Heart left ventricle (tissue), 16 donors: ENCODE results near the gene NKAIN4. TPM values are rescaled to one million over a fixed set of nuclear protein-coding genes. Genes with fewer than 3 reads are reported as not detected.

Source experiments
- ATAC-seq, 4 donors: fragments of 200-7000 bp; cut with Tn5 transposase; one replicate each; pipeline ENCODE4 v1.9.1; 2020 to 2022; ENCODE audit warnings: moderate library complexity in 4 of 4, mild to moderate bottlenecking in 3 of 4, moderate number of reproducible peaks in 1 of 4
- DNase-seq, 5 donors: peaks; one replicate each; pipeline ENCODE4 v3.0.0-alpha.2; 2020
- H3K27ac ChIP-seq, 12 donors: fragments of 200-600 bp; sonication (generic) in 4 of 12; one replicate each; pipeline versions ENCODE4 v1.5.0 to v1.8.0; 2016 to 2022; ENCODE audit warnings: mild to moderate bottlenecking in 2 of 12
- H3K27me3 ChIP-seq, 9 donors: fragments of 200-600 bp; sonication (generic) in 2 of 9; one replicate each; pipeline versions ENCODE4 v1.5.1 to v1.8.0; 2016 to 2022; ENCODE audit warnings: mild to moderate bottlenecking in 3 of 9
- H3K36me3 ChIP-seq, 9 donors: fragments of 200-600 bp; sonication (generic) in 2 of 9; one replicate each; pipeline versions ENCODE4 v1.5.0 to v1.8.0; 2018 to 2022; ENCODE audit warnings: mild to moderate bottlenecking in 2 of 9
- H3K4me1 ChIP-seq, 12 donors: fragments of 200-600 bp; sonication (generic) in 4 of 12; one replicate each; pipeline versions ENCODE4 v1.5.0 to v1.8.0; 2016 to 2022; ENCODE audit warnings: mild to moderate bottlenecking in 3 of 12
- H3K4me3 ChIP-seq, 12 donors: fragments of 200-600 bp; sonication (generic) in 4 of 12; one replicate each; pipeline versions ENCODE4 v1.5.0 to v1.8.0; 2017 to 2022; ENCODE audit warnings: mild to moderate bottlenecking in 9 of 12, moderate library complexity in 4 of 12
- H3K9me3 ChIP-seq, 12 donors: fragments of 200-600 bp; sonication (generic) in 4 of 12; one replicate each; pipeline versions ENCODE4 v1.5.0 to v1.8.0; 2016 to 2022; ENCODE audit warnings: mild to moderate bottlenecking in 1 of 12
- POLR2A ChIP-seq, 2 donors: fragments of 450-650 bp; IDR thresholded peaks; one replicate each; pipeline ENCODE4 v1.6.1; 2017; ENCODE audit warnings: antibody characterized with exemption in 2 of 2, mild to moderate bottlenecking in 2 of 2, moderate library complexity in 2 of 2
- WGBS, 4 donors: extraction: QIAGEN DNeasy Blood & Tissue Kit in 2 of 4; methylation state at CpG; one replicate each; pipeline versions ENCODE4 v1.1.5 to v1.1.7; 2013 to 2018; 5-methylcytosine and 5-hydroxymethylcytosine counted together
- intact Hi-C, 10 donors: fragments of 100-400 bp; cut with DNase I; formaldehyde crosslinking; loops; one replicate each; pipeline versions ENCODE4 v1.11.1 to v1.14.2; 2022
- polyA plus RNA-seq, 2 donors: library from polyadenylated mRNA; stranded (reverse); fragments of 200-250 nt; gene quantifications; one replicate each; pipeline ENCODE4 v1.2.3, GENCODE V29; 2013
- total RNA-seq, 9 donors: library from RNA; depleted of rRNA in 2 of 9; stranded (reverse); fragments of >200 nt in 2 of 9; fragmentation: NEBNext Ultra II Directional in 3 of 9; extraction: Animal tissue kit (Norgen Biotek cat#: 25700) in 3 of 9; gene quantifications; one replicate each; pipeline versions ENCODE4 v1.1.0 to v1.2.4, GENCODE V29; 2016 to 2023
- TF ChIP-seq, protein P1 (sequence below), 12 donors: fragments of 200-600 bp; sonication (generic) in 4 of 12; IDR thresholded peaks; one replicate each; pipeline versions ENCODE4 v1.5.0 to v1.8.0; 2018 to 2022; ENCODE audit warnings: antibody characterized with exemption in 12 of 12, mild to moderate bottlenecking in 5 of 12
- donor health status: ischemic (EF 13 %, LVEDD 7.1; RV severe dilation, severe dysfunction).
- donor health status: healthy with polysubstance abuse.
- donor health status: DM: no; HTN: yes; CAD: no.
- donor health status: DM: no; HTN: no; CAD: no.
- donor health status: ischemic (EF 25% LVEDD 6.9; RV normal size, moderate dysfunction).
- donor health status: ischemic (EF 25% LVEDD 5.7; RV mildly dilated, moderate dysfunction).
- donor health status: healthy.
- donor health status: DM: yes; HTN: yes; CAD: no.
- donor health status: ischemic (EF 35%, LVEDD 5.7; RV mildly dilated, moderate dysfunction).
- donor health status: nonischemic (EF 11% LVEDD 7.7; RV severe dilation, severe dysfunction).
- donor health status: DM: yes; HTN: yes; CAD: no.
- donor health status: PGD.
- donor health status: ischemic (EF 29% LVEDD 5.4; RV normal size, mild dysfunction).
- donor health status: nonischemic (EF 23%, LVEDD 6.1; RV moderate dilation, normal function).

The NKAIN4 gene
- total and polyA plus RNA-seq, 11 donors: not detected

DNA sequence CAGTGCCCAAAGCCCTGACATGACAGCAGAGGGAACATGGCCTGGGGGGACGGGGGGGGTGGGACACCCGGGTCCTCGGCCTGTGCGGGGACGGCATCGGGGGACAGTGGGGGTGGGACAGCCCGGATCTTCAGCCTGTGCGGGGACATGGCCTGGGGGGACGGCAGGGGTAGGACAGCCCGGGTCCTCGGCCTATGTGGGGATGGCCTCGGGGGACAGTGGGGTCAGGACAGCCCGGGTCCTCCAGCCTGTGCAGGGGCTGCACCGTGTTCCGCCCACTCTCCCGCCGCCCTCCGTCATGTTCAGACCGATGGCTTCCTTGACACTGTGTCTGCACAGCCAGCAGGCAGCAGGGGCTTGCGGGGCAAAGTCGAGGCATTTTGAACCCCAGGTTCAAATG is 11.5 kb downstream of the NKAIN4 start:
- intact Hi-C loops: no loop called here
- no peaks in the 10 kb centered on the region for H3K4me1 ChIP-seq
- no peak for TF ChIP-seq POLR2A (IDR thresholded peaks at IDR 0.05)
- TF ChIP-seq, protein P1, sequence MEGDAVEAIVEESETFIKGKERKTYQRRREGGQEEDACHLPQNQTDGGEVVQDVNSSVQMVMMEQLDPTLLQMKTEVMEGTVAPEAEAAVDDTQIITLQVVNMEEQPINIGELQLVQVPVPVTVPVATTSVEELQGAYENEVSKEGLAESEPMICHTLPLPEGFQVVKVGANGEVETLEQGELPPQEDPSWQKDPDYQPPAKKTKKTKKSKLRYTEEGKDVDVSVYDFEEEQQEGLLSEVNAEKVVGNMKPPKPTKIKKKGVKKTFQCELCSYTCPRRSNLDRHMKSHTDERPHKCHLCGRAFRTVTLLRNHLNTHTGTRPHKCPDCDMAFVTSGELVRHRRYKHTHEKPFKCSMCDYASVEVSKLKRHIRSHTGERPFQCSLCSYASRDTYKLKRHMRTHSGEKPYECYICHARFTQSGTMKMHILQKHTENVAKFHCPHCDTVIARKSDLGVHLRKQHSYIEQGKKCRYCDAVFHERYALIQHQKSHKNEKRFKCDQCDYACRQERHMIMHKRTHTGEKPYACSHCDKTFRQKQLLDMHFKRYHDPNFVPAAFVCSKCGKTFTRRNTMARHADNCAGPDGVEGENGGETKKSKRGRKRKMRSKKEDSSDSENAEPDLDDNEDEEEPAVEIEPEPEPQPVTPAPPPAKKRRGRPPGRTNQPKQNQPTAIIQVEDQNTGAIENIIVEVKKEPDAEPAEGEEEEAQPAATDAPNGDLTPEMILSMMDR (IDR thresholded peaks at IDR 0.05): no peak
- no peak overlapping the region for H3K4me3 ChIP-seq
- H3K27me3 ChIP-seq: peaks cover under 1 to 37% (median 14%) of the 10 kb centered on the region in 9 donors
- no peak overlapping the region for H3K27ac ChIP-seq
- H3K36me3 ChIP-seq: no peaks in the 10 kb centered on the region
- DNase-seq (no peak), ATAC-seq (no peak)
- 87 to 90% (median 88%) methylated on average over 14 to 21 of the region's 21 CpGs for WGBS, 4 donors
- no peaks in the 10 kb centered on the region for H3K9me3 ChIP-seq

DNA sequence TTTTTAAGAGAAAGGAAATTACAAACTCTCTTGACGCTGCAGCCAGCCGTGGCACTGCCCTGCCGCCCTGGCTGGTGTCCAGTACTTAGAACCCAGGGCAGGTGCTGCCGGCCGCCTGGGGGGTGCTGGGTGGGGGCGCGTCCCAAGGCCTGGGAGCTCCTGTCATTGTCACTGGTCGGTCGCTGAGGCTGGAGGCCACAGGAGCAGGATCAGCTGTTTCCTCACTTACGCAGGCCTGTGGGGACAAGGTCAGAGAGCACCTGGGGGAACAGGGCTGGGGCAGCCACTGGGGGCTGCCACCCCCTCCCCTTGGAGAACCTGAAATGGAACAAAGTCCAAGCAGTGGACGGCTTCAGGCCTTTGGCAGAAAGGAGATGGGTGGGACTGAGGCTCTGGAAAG is 13.0 kb downstream of the NKAIN4 start:
- intact Hi-C loops: no loop called here
- WGBS, 4 donors: 40 to 59% (median 47%) methylated on average over 10 to 11 of the region's 11 CpGs
- ATAC-seq (no peak), DNase-seq (no peak)
- H3K4me1 ChIP-seq: no peaks in the 10 kb centered on the region
- H3K27ac ChIP-seq: no peak overlapping the region
- H3K36me3 ChIP-seq: no peaks in the 10 kb centered on the region
- H3K27me3 ChIP-seq: peaks cover 0 to 22% (median 4%) of the 10 kb centered on the region in 9 donors
- no peak overlapping the region for H3K4me3 ChIP-seq
- H3K9me3 ChIP-seq: no peaks in the 10 kb centered on the region
- TF ChIP-seq POLR2A (IDR thresholded peaks at IDR 0.05): no peak
- TF ChIP-seq, protein P1 (IDR thresholded peaks at IDR 0.05): no peak

GRCh38 chr20:63240004-63240403 is 14.3 kb downstream of the NKAIN4 start:
- Histone ChIP-seq H3K9me3 (no peaks in the 10 kb centered on the region), H3K36me3 (no peaks in the 10 kb centered on the region), H3K4me1 (peaks cover 0 to 3% (median 0%) of the 10 kb centered on the region in 12 donors), H3K27ac (no peak overlapping the region), H3K4me3 (no peak overlapping the region), H3K27me3 (peaks cover 0 to 20% (median 0%) of the 10 kb centered on the region in 9 donors)
- DNase-seq (no peak), ATAC-seq (no peak)
- TF ChIP-seq POLR2A (IDR thresholded peaks at IDR 0.05): no peak
- TF ChIP-seq, protein P1 (IDR thresholded peaks at IDR 0.05): no peak
- intact Hi-C loops: no loop called here
- 84 to 93% (median 87%) methylated on average over 7 to 11 of the region's 11 CpGs for WGBS, 4 donors

- TF ChIP-seq POLR2A (IDR thresholded peaks at IDR 0.05): no peak
- TF ChIP-seq, protein P1 (IDR thresholded peaks at IDR 0.05): no peak
- Histone ChIP-seq H3K4me3 (no peak overlapping the region), H3K27ac (no peak overlapping the region), H3K36me3 (no peaks in the 10 kb centered on the region), H3K9me3 (no peaks in the 10 kb centered on the region), H3K4me1 (peaks cover 0 to 3% (median 0%) of the 10 kb centered on the region in 12 donors), H3K27me3 (peaks cover 0 to 23% (median 1%) of the 10 kb centered on the region in 9 donors)
- no peak for DNase-seq
- ATAC-seq: no peak
- intact Hi-C loops: loop anchor here in 1 of 10 donors (10.0 kb wide), 1 partner anchor 185 kb away; no protein-coding TSS in a partner anchor
- WGBS, 4 donors: 87 to 90% (median 88%) methylated on average over 12 to 30 of the region's 30 CpGs
These were observed 14.8 kb downstream of the NKAIN4 start for GRCh38 chr20:63239431-63239830.
